ENCODE data around the gene AUH. TPM values are rescaled to one million over a fixed set of nuclear protein-coding genes. Genes with fewer than 3 reads are reported as not detected.
A peak's percentile ranks its signal among the peaks of the same experiment; 100 is the strongest.

The AUH gene
- total and polyA plus RNA-seq, 10 of the 15 experiments (the other 5 are each of a cell fraction or from before 2014, with no cell fraction given): 1.7 to 7.3 (median 4.6) TPM

GRCh38 chr9:91359083-91359482 is 2.6 kb downstream of the AUH start:
- no TSS peak for BruUV-seq (replicated peaks)
- Histone ChIP-seq H3K4me2 (ENCODE audit: control insufficient read depth, insufficient read depth) (peak overlapping the region; percentile 64), H3K4me3 (peak overlapping the region; percentile 20; the same call in 1 of the 2 replicates), H3K9ac (ENCODE audit: control insufficient read depth, insufficient read depth, low read length) (no peak overlapping the region), H3K79me2 (ENCODE audit: control insufficient read depth, insufficient read depth, low read length) (peaks cover 13% of the 10 kb centered on the region), H2AFZ (ENCODE audit: control insufficient read depth, low read depth, low read length) (no peak overlapping the region), H3K27ac (ENCODE audit: control insufficient read depth, insufficient read depth) (no peak overlapping the region), H3K36me3 (ENCODE audit: control insufficient read depth in 2 of 2, insufficient read depth in 2 of 2, low read length in 1 of 2) (no peaks in the 10 kb centered on the region; a peak in 1 of 4 replicates), H3K4me1 (ENCODE audit: control insufficient read depth, insufficient read depth, low read length) (peaks cover 26% of the 10 kb centered on the region), H3K27me3 (replicated peaks in 1 of 2; ENCODE audit: control insufficient read depth in 2 of 2, insufficient read depth in 2 of 2, low read length in 1 of 2) (0 out of 4 replicates have a peak, but pooled peaks cover 0 to 2% of the 10 kb centered on the region in 2 experiments), H4K20me1 (ENCODE audit: control insufficient read depth, insufficient read depth) (no peaks in the 10 kb centered on the region; the same call in 1 of the 2 replicates), H3K9me3 (replicated peaks; ENCODE audit: control insufficient read depth, insufficient read depth, low read length) (no peaks in the 10 kb centered on the region; the same call in 2 of the 3 replicates)
- ChIA-PET RAD21 (ENCODE audit: unreplicated experiment) (interaction anchor here (0.9 to 1.6 kb wide), 4 partner anchors 17 to 151 kb away, joined by 3 to 4 read pairs (median 4); partner anchors contain the start of gene NFIL3), SMC1A (ENCODE audit: uncharacterized antibody, unreplicated experiment) (interaction anchor here (0.8 to 1.9 kb wide), 5 partner anchors 13 to 270 kb away, joined by 3 to 4 read pairs (median 3); no protein-coding TSS in a partner anchor), POLR2A (interaction anchor here (0.7 kb wide), 1 partner anchor 256 kb away, joined by 3 read pairs; no protein-coding TSS in a partner anchor), CTCF (interaction anchor here (1.2 to 2.1 kb wide), 4 partner anchors 11 to 443 kb away, joined by 3 to 7 read pairs (median 6); partner anchors contain the start of gene NFIL3)
- intact Hi-C loops (cut with micrococcal nuclease; ENCODE audit: unreplicated experiment) (loop anchor here (5.0 to 10.0 kb wide), 2 partner anchors 63 to 164 kb away; partner anchors contain the start of gene NFIL3), in situ Hi-C loops (cut with MboI) (no loop called here)
- ATAC-seq (peak; percentile 20), FAIRE-seq (peak; percentile 81), DNase-seq (ENCODE audit: low read depth, low spot score) (peak; percentile 16)
- 0% methylated on average over 2 of the region's 2 CpGs for WGBS (ENCODE audit: insufficient coverage, insufficient replicate concordance, low lambda C conversion rate, missing lambda C conversion rate)
- TF ChIP-seq KAT2A (conservative IDR thresholded peaks at IDR 0.05; ENCODE audit: control insufficient read depth, low read depth, low read length) (no peak), ZNF592 (IDR thresholded peaks at IDR 0.05) (no peak), IRF3 (IDR thresholded peaks at IDR 0.05) (no peak), TCF7 (IDR thresholded peaks at IDR 0.05; ENCODE audit: borderline replicate concordance) (no peak), NR2C1 (IDR thresholded peaks at IDR 0.05) (no peak), HDAC6 (IDR thresholded peaks at IDR 0.05; ENCODE audit: unreplicated experiment) (no peak), IKZF2 (IDR thresholded peaks at IDR 0.05) (peak; percentile 84 to 85), CBX5 (IDR thresholded peaks at IDR 0.05; ENCODE audit: low read depth) (no peak), TAF1 (IDR thresholded peaks at IDR 0.05; ENCODE audit: borderline replicate concordance, low read depth, low read length) (no peak), ZBTB40 (IDR thresholded peaks at IDR 0.05; ENCODE audit: borderline replicate concordance) (no peak), USF1 (IDR thresholded peaks at IDR 0.05; ENCODE audit: borderline replicate concordance, extremely low read length, insufficient read depth, low read depth, low read length) (no peak)
